ENCODE data around the gene TMEM235.

DNA sequence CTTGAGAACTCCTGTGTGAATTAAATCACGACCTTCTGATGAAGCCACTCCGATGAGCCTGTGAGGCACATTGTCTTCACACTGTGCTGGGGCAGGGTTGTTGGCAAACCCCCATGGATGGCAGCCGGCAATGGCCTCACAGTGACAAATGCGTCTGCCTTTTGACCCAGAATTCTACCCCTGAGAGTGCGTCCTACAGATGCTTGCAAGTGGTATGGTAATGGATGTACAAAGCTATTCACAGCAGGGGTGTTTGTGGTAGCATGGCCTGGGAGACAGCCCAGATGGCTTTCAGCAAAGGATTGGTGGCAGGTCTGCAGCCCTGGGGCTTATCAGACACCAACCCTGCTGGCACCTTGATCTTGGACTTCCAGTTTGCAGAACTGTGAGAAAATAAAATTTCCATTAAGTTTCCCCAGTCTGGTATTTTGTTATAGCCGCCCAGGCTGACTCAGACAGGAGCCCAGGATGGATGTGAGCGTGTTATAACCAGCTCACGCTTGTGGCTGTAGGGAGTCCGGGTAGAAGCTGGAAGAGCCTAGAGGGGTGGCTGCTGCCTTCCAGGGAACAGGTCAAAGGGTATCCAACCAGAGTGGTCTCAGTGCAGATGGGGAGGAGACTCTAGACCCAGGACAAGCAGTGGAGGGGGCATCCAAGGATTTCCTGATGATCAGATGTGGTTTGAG lies 34.1 kb upstream of the TMEM235 start:
- TF ChIP-seq ELF1 (tag; IDR thresholded peaks at IDR 0.05) (no peak), CTCF (IDR thresholded peaks at IDR 0.05 in 2 of 3, conservative IDR thresholded peaks at IDR 0.05 in 1 of 3; ENCODE audit: insufficient read depth in 2 of 3, low read depth in 1 of 3, low read length in 3 of 3) (no peak), TAF15 (IDR thresholded peaks at IDR 0.05; ENCODE audit: low read depth, low read length) (no peak), PKNOX1 (IDR thresholded peaks at IDR 0.05) (no peak), HCFC1 (IDR thresholded peaks at IDR 0.05; ENCODE audit: low read depth, low read length) (no peak), KLF6 (CRISPR knock-in tag; IDR thresholded peaks at IDR 0.05; ENCODE audit: borderline replicate concordance) (no peak)
